Measurements from ENCODE around the gene UGT3A2.
"Not testable (repeated sequence)": the region's sequence is repeated elsewhere in the genome, so short reads cannot be mapped to it uniquely, and the experiment has no call there.

UGT3A2 gene

GRCh38 chr5:36026706-36027465 is 39.8 kb downstream of the UGT3A2 start:
- Histone ChIP-seq H3K9me3 (ENCODE audit: insufficient read depth, low read depth, low read length) (no peaks in the 10 kb centered on the region; the same call in 1 of the 2 replicates), H3F3A (ENCODE audit: low read depth) (no peaks in the 10 kb centered on the region), H2AFZ (ENCODE audit: low read length) (no peak overlapping the region), H3K9me2 (replicated peaks; ENCODE audit: low read depth, low read length) (no peaks in the 10 kb centered on the region), H3K9ac (ENCODE audit: low read depth, low read length, poor library complexity, severe bottlenecking) (no peak overlapping the region), H3K36me3 (ENCODE audit: insufficient read depth, low read length) (no peaks in the 10 kb centered on the region), H3K4me3 (ENCODE audit: low read length, poor library complexity, severe bottlenecking) (no peak overlapping the region), H4K20me1 (ENCODE audit: insufficient read depth, low read length, poor library complexity, severe bottlenecking) (no peaks in the 10 kb centered on the region), H3K4me2 (ENCODE audit: low read depth, low read length, poor library complexity, severe bottlenecking) (no peak overlapping the region), H3K79me2 (ENCODE audit: insufficient read depth, low read length) (no peaks in the 10 kb centered on the region), H3K4me1 (ENCODE audit: insufficient read depth, low read length, poor library complexity, severe bottlenecking) (no peaks in the 10 kb centered on the region), H3K27me3 (ENCODE audit: insufficient read depth, low read length, poor library complexity, severe bottlenecking) (no peaks in the 10 kb centered on the region)
- TF ChIP-seq CTCF (conservative IDR thresholded peaks at IDR 0.05; ENCODE audit: low read length) = no peak
- no peak for TF ChIP-seq EZH2phosphoT487 (IDR thresholded peaks at IDR 0.05; ENCODE audit: borderline replicate concordance)

GRCh38 chr5:36022246-36022645 is 44.4 kb downstream of the UGT3A2 start:
- not testable (repeated sequence) for H3K4me2 ChIP-seq (ENCODE audit: low read depth, low read length, poor library complexity, severe bottlenecking); H4K20me1 ChIP-seq (ENCODE audit: insufficient read depth, low read length, poor library complexity, severe bottlenecking); H3K9me3 ChIP-seq (ENCODE audit: insufficient read depth, low read depth, low read length)

GRCh38 chr5:36019584-36019983 is 47.1 kb downstream of the UGT3A2 start:
- not testable (repeated sequence) for H3K9ac ChIP-seq (ENCODE audit: low read depth, low read length, poor library complexity, severe bottlenecking); H3K27me3 ChIP-seq (ENCODE audit: insufficient read depth, low read length, poor library complexity, severe bottlenecking); H3K36me3 ChIP-seq (ENCODE audit: insufficient read depth, low read length); H3K79me2 ChIP-seq (ENCODE audit: insufficient read depth, low read length); H3K4me2 ChIP-seq (ENCODE audit: low read depth, low read length, poor library complexity, severe bottlenecking); H4K20me1 ChIP-seq (ENCODE audit: insufficient read depth, low read length, poor library complexity, severe bottlenecking); H3K9me2 ChIP-seq (replicated peaks; ENCODE audit: low read depth, low read length); H3F3A ChIP-seq (ENCODE audit: low read depth); H3K4me1 ChIP-seq (ENCODE audit: insufficient read depth, low read length, poor library complexity, severe bottlenecking); H2AFZ ChIP-seq (ENCODE audit: low read length); H3K4me3 ChIP-seq (ENCODE audit: low read length, poor library complexity, severe bottlenecking)
- H3K9me3 ChIP-seq (ENCODE audit: insufficient read depth, low read depth, low read length) = peaks cover 18% of the 10 kb centered on the region; the same call in 1 of the 2 replicates

More at GRCh38 chr5:36022246-36022645, 44.4 kb downstream of the UGT3A2 start:
- not testable (repeated sequence) for H3K27me3 ChIP-seq (ENCODE audit: insufficient read depth, low read length, poor library complexity, severe bottlenecking); H2AFZ ChIP-seq (ENCODE audit: low read length); H3K4me3 ChIP-seq (ENCODE audit: low read length, poor library complexity, severe bottlenecking); H3K79me2 ChIP-seq (ENCODE audit: insufficient read depth, low read length); H3K9me2 ChIP-seq (replicated peaks; ENCODE audit: low read depth, low read length); H3K9ac ChIP-seq (ENCODE audit: low read depth, low read length, poor library complexity, severe bottlenecking); H3K36me3 ChIP-seq (ENCODE audit: insufficient read depth, low read length); H3K4me1 ChIP-seq (ENCODE audit: insufficient read depth, low read length, poor library complexity, severe bottlenecking); H3F3A ChIP-seq (ENCODE audit: low read depth)

- H3K79me2 ChIP-seq (ENCODE audit: insufficient read depth, low read length) = no peaks in the 10 kb centered on the region
- H3K9me3 ChIP-seq (ENCODE audit: insufficient read depth, low read depth, low read length) = peaks cover 33% of the 10 kb centered on the region; the same call in 1 of the 2 replicates
- no peak for TF ChIP-seq CTCF (conservative IDR thresholded peaks at IDR 0.05; ENCODE audit: low read length)
- no peak for TF ChIP-seq EZH2phosphoT487 (IDR thresholded peaks at IDR 0.05; ENCODE audit: borderline replicate concordance)
These were observed 49.1 kb downstream of the UGT3A2 start for GRCh38 chr5:36017622-36018021.

More at GRCh38 chr5:36017622-36018021, 49.1 kb downstream of the UGT3A2 start:
- H4K20me1 ChIP-seq (ENCODE audit: insufficient read depth, low read length, poor library complexity, severe bottlenecking) = no peaks in the 10 kb centered on the region
- no peaks in the 10 kb centered on the region for H3K36me3 ChIP-seq (ENCODE audit: insufficient read depth, low read length)
- no peaks in the 10 kb centered on the region for H3K27me3 ChIP-seq (ENCODE audit: insufficient read depth, low read length, poor library complexity, severe bottlenecking)
- no peaks in the 10 kb centered on the region for H3F3A ChIP-seq (ENCODE audit: low read depth)
- H2AFZ ChIP-seq (ENCODE audit: low read length) = no peak overlapping the region
- H3K4me2 ChIP-seq (ENCODE audit: low read depth, low read length, poor library complexity, severe bottlenecking) = no peak overlapping the region
- H3K9me2 ChIP-seq (replicated peaks; ENCODE audit: low read depth, low read length) = no peaks in the 10 kb centered on the region
- no peak overlapping the region for H3K9ac ChIP-seq (ENCODE audit: low read depth, low read length, poor library complexity, severe bottlenecking)
- no peak overlapping the region for H3K4me3 ChIP-seq (ENCODE audit: low read length, poor library complexity, severe bottlenecking)
- H3K4me1 ChIP-seq (ENCODE audit: insufficient read depth, low read length, poor library complexity, severe bottlenecking) = no peaks in the 10 kb centered on the region

All from Loucy (cell line).